ENCODE data around the gene SLC66A1.

SLC66A1 gene

DNA sequence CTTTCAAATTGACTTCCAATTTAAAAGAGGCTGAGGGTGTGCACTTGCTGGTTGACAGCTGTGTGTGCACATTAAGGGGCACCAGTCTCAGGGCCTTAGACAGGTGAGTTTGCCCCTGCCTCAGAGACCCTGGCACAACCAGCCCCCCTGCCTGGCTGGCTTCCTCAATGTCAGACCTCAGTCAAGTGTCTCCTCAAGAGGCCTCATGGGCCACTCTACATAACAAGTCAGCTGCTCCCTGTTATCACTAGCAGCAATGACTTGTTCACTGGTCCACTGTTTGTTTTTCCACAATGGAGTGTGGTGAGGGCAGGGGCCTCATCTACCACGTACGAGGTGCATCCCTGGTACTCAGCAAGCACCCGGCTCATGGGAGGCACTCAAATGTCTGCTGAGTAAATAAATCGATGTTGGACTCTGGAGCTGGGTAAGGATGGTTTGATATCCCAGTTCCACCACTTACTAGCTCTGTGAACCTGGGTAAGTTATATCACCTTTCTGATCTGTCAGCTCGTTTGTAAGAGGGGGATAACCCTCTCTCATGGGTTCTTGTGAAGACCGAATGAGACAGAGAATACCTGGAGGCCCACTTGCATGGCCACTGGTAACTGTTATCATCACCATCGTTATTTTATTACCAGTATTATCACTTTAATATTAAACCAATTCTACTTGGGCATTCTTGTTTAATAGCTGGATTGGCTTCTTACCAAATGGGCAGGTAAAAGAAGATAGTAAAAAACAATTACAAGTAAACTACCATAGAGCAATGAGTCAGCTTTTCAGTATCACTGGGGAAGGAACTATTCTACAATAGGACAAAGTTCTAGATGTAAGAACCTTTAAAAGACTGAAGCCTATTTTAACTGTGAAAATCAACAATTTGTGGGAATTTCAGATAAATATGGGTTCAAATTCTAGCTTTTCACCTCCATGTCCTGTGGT lies 64.6 kb downstream of the SLC66A1 start:
- H3K27ac ChIP-seq (ENCODE audit: low read length): no peak overlapping the region
- no peaks in the 10 kb centered on the region for H3K4me1 ChIP-seq (ENCODE audit: low read length)
- no peak for TF ChIP-seq EZH2phosphoT487 (IDR thresholded peaks at IDR 0.05; ENCODE audit: low read length)
- TF ChIP-seq, protein P1, sequence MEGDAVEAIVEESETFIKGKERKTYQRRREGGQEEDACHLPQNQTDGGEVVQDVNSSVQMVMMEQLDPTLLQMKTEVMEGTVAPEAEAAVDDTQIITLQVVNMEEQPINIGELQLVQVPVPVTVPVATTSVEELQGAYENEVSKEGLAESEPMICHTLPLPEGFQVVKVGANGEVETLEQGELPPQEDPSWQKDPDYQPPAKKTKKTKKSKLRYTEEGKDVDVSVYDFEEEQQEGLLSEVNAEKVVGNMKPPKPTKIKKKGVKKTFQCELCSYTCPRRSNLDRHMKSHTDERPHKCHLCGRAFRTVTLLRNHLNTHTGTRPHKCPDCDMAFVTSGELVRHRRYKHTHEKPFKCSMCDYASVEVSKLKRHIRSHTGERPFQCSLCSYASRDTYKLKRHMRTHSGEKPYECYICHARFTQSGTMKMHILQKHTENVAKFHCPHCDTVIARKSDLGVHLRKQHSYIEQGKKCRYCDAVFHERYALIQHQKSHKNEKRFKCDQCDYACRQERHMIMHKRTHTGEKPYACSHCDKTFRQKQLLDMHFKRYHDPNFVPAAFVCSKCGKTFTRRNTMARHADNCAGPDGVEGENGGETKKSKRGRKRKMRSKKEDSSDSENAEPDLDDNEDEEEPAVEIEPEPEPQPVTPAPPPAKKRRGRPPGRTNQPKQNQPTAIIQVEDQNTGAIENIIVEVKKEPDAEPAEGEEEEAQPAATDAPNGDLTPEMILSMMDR (IDR thresholded peaks at IDR 0.05; ENCODE audit: low read length): no peak
- H3K27me3 ChIP-seq (replicated peaks; ENCODE audit: insufficient read depth, low read length): no peaks in the 10 kb centered on the region
- H3K9me2 ChIP-seq (replicated peaks; ENCODE audit: insufficient read depth, low read length): no peaks in the 10 kb centered on the region
- H2AFZ ChIP-seq (ENCODE audit: low read length): no peak overlapping the region
- no peaks in the 10 kb centered on the region for H3K79me2 ChIP-seq (ENCODE audit: low read length)
- no peak overlapping the region for H3K4me3 ChIP-seq (ENCODE audit: low read length)
- no peaks in the 10 kb centered on the region for H3K9me3 ChIP-seq (replicated peaks; ENCODE audit: insufficient read depth, low read length)
- DNase-seq: no peak
- H3K4me2 ChIP-seq (ENCODE audit: low read depth, low read length): no peak overlapping the region
- no peaks in the 10 kb centered on the region for H3F3A ChIP-seq (ENCODE audit: insufficient read depth, low read length)
- H3K9ac ChIP-seq (ENCODE audit: low read length): no peak overlapping the region
- H4K20me1 ChIP-seq (ENCODE audit: insufficient read depth, low read length): no peaks in the 10 kb centered on the region
- peaks cover 3% of the 10 kb centered on the region for H3K36me3 ChIP-seq (replicated peaks; ENCODE audit: insufficient read depth, low read length)

DNA sequence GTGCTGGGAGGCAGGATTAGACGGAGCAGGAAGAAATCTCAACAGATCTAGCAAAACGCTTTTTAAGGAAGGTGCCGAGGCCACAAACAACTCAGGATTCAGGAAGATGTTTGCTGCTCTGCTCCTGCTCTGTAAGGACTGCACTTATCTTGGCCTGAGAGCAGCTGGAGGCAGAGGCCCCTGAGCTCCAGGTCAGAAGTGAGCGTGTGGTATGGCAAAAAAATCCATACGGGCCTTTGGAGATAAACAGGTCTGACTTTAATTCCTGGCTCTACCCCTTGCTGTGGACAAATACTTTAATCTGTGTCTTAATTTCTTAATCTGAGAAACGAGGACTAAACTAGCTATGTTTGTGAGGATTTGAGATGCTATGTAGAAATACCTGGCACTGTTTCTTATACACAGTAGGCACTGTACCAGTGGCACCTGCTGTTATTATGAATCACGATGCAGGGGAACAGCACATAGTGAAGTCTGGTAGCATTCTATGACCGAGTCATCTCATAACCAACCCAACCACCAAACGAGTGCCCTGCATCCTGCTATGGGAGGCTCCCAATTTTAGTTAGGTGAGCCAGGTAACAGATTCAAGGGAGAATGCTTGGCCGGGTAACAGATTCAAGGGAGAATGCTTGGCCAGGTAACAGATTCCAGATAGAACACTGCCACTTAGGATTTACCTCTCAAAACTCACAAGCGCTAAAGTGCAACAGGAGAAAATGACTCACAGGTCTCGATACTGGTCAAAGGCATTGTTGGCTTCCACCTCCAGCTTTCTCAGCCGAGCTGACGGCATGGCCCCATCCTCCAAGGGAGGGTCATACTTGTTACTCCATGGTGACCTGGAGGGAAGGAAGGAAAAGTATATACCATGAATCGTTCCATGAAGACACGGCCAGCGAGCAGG lies 65.9 kb downstream of the SLC66A1 start:
- Histone ChIP-seq H3K27ac (ENCODE audit: low read length) (no peak overlapping the region), H3F3A (ENCODE audit: insufficient read depth, low read length) (no peaks in the 10 kb centered on the region), H3K9me2 (replicated peaks; ENCODE audit: insufficient read depth, low read length) (no peaks in the 10 kb centered on the region), H3K36me3 (replicated peaks; ENCODE audit: insufficient read depth, low read length) (peaks cover 3% of the 10 kb centered on the region), H3K4me1 (ENCODE audit: low read length) (no peaks in the 10 kb centered on the region), H3K79me2 (ENCODE audit: low read length) (no peaks in the 10 kb centered on the region), H3K4me3 (ENCODE audit: low read length) (no peak overlapping the region), H3K27me3 (replicated peaks; ENCODE audit: insufficient read depth, low read length) (no peaks in the 10 kb centered on the region), H3K9ac (ENCODE audit: low read length) (no peak overlapping the region), H3K9me3 (replicated peaks; ENCODE audit: insufficient read depth, low read length) (no peaks in the 10 kb centered on the region), H4K20me1 (ENCODE audit: insufficient read depth, low read length) (no peaks in the 10 kb centered on the region), H2AFZ (ENCODE audit: low read length) (no peak overlapping the region), H3K4me2 (ENCODE audit: low read depth, low read length) (no peak overlapping the region)
- TF ChIP-seq, protein P1 (IDR thresholded peaks at IDR 0.05; ENCODE audit: low read length): no peak
- TF ChIP-seq EZH2phosphoT487 (IDR thresholded peaks at IDR 0.05; ENCODE audit: low read length): no peak
- TF ChIP-seq EZH2 (optimal IDR thresholded peaks at IDR 0.05; ENCODE audit: low read depth, low read length): no peak
- no peak for DNase-seq

Data from MM.1S (cell line).